ENCODE data around the gene CPD.

DNA sequence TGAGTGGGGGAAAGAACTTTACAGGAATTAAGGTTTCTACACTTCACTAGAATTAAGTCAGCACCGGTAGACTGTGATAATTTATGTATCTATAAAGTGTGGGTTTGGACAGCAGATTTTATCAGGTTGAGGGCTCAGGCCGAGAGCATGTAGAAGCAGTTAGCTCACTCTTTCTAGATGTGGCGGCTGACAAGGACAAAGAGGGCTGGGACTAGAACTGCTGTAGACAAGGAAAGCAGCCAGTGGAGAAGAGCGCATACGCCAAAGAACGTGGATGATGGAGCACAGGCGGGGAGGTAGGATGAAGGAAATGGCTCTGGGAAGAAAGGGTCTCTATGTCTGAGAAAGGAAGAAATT is 98.0 kb downstream of the CPD start:
- TF ChIP-seq, protein P1, sequence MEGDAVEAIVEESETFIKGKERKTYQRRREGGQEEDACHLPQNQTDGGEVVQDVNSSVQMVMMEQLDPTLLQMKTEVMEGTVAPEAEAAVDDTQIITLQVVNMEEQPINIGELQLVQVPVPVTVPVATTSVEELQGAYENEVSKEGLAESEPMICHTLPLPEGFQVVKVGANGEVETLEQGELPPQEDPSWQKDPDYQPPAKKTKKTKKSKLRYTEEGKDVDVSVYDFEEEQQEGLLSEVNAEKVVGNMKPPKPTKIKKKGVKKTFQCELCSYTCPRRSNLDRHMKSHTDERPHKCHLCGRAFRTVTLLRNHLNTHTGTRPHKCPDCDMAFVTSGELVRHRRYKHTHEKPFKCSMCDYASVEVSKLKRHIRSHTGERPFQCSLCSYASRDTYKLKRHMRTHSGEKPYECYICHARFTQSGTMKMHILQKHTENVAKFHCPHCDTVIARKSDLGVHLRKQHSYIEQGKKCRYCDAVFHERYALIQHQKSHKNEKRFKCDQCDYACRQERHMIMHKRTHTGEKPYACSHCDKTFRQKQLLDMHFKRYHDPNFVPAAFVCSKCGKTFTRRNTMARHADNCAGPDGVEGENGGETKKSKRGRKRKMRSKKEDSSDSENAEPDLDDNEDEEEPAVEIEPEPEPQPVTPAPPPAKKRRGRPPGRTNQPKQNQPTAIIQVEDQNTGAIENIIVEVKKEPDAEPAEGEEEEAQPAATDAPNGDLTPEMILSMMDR (IDR thresholded peaks at IDR 0.05), result no peak
- TF ChIP-seq TAF1 (IDR thresholded peaks at IDR 0.05; ENCODE audit: borderline replicate concordance, low read depth, low read length) (no peak), JUND (IDR thresholded peaks at IDR 0.05) (no peak), POLR2AphosphoS5 (IDR thresholded peaks at IDR 0.05; ENCODE audit: low read depth, low read length) (no peak), ZBTB33 (IDR thresholded peaks at IDR 0.05; ENCODE audit: borderline replicate concordance, low read depth) (no peak), RCOR1 (IDR thresholded peaks at IDR 0.05; ENCODE audit: low read length) (no peak), EP300 (IDR thresholded peaks at IDR 0.05; ENCODE audit: borderline replicate concordance in 1 of 2, low read depth in 1 of 2, low read length in 1 of 2) (0 out of 4 replicates have a peak, but pooled peaks of 1 of the 2 experiments have one; percentile 4), FOXJ3 (CRISPR knock-in tag; IDR thresholded peaks at IDR 0.05) (no peak), USF2 (IDR thresholded peaks at IDR 0.05; ENCODE audit: borderline replicate concordance, low read depth, low read length) (no peak), NRF1 (IDR thresholded peaks at IDR 0.05; ENCODE audit: low read depth, low read length) (no peak)
- TF ChIP-seq, protein P2, sequence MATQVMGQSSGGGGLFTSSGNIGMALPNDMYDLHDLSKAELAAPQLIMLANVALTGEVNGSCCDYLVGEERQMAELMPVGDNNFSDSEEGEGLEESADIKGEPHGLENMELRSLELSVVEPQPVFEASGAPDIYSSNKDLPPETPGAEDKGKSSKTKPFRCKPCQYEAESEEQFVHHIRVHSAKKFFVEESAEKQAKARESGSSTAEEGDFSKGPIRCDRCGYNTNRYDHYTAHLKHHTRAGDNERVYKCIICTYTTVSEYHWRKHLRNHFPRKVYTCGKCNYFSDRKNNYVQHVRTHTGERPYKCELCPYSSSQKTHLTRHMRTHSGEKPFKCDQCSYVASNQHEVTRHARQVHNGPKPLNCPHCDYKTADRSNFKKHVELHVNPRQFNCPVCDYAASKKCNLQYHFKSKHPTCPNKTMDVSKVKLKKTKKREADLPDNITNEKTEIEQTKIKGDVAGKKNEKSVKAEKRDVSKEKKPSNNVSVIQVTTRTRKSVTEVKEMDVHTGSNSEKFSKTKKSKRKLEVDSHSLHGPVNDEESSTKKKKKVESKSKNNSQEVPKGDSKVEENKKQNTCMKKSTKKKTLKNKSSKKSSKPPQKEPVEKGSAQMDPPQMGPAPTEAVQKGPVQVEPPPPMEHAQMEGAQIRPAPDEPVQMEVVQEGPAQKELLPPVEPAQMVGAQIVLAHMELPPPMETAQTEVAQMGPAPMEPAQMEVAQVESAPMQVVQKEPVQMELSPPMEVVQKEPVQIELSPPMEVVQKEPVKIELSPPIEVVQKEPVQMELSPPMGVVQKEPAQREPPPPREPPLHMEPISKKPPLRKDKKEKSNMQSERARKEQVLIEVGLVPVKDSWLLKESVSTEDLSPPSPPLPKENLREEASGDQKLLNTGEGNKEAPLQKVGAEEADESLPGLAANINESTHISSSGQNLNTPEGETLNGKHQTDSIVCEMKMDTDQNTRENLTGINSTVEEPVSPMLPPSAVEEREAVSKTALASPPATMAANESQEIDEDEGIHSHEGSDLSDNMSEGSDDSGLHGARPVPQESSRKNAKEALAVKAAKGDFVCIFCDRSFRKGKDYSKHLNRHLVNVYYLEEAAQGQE (IDR thresholded peaks at IDR 0.05; ENCODE audit: low read depth, low read length), result no peak
- TF ChIP-seq, protein P3, sequence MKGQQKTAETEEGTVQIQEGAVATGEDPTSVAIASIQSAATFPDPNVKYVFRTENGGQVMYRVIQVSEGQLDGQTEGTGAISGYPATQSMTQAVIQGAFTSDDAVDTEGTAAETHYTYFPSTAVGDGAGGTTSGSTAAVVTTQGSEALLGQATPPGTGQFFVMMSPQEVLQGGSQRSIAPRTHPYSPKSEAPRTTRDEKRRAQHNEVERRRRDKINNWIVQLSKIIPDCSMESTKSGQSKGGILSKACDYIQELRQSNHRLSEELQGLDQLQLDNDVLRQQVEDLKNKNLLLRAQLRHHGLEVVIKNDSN (IDR thresholded peaks at IDR 0.05; ENCODE audit: borderline replicate concordance, low read depth), result no peak
- TF ChIP-seq, protein P4, sequence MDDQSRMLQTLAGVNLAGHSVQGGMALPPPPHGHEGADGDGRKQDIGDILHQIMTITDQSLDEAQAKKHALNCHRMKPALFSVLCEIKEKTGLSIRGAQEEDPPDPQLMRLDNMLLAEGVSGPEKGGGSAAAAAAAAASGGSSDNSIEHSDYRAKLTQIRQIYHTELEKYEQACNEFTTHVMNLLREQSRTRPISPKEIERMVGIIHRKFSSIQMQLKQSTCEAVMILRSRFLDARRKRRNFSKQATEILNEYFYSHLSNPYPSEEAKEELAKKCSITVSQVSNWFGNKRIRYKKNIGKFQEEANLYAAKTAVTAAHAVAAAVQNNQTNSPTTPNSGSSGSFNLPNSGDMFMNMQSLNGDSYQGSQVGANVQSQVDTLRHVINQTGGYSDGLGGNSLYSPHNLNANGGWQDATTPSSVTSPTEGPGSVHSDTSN (IDR thresholded peaks at IDR 0.05), result no peak
